HAP-1 (cell line): ENCODE results near the gene ZNF628.
A peak's percentile ranks its signal among the peaks of the same experiment; 100 is the strongest.
"Not testable (repeated sequence)": the region's sequence is repeated elsewhere in the genome, so short reads cannot be mapped to it uniquely, and the experiment has no call there.

Experiments
- DNase-seq, 2 experiments: peaks; one replicate each; pipeline ENCODE4 v3.0.0-alpha.2; 2016 to 2020; ENCODE audit warnings: low spot score in 2 of 2
- H3K27me3 ChIP-seq: fragments of 250-450 bp; sonication (Bioruptor Pico); 2 replicates; pipeline ENCODE4 v1.5.1; 2020; ENCODE audit warnings: low read depth, mild to moderate bottlenecking, moderate library complexity
- H3K36me3 ChIP-seq: fragments of 250-450 bp; sonication (Bioruptor Pico); replicated peaks from 2 replicates; pipeline ENCODE4 v1.5.1; 2020; ENCODE audit warnings: mild to moderate bottlenecking
- H3K4me1 ChIP-seq: fragments of 250-450 bp; sonication (Bioruptor Pico); 2 replicates; pipeline ENCODE4 v1.5.1; 2020; ENCODE audit warnings: mild to moderate bottlenecking
- H3K4me3 ChIP-seq: fragments of 250-450 bp; sonication (Bioruptor Pico); 2 replicates; pipeline ENCODE4 v1.5.1; 2020; ENCODE audit warnings: mild to moderate bottlenecking, moderate library complexity
- H3K9me3 ChIP-seq: fragments of 250-450 bp; sonication (Bioruptor Pico); 2 replicates; pipeline ENCODE4 v1.5.1; 2020; ENCODE audit warnings: mild to moderate bottlenecking, moderate library complexity
- in situ Hi-C: fragments of 300-500 bp; cut with MboI; formaldehyde crosslinking; loops from 3 replicates; pipeline ENCODE4 v1.14.3; 2020; ENCODE audit warnings: low sequenced_read_pairs, inconsistent platforms, mixed read lengths

The ZNF628 gene

DNA sequence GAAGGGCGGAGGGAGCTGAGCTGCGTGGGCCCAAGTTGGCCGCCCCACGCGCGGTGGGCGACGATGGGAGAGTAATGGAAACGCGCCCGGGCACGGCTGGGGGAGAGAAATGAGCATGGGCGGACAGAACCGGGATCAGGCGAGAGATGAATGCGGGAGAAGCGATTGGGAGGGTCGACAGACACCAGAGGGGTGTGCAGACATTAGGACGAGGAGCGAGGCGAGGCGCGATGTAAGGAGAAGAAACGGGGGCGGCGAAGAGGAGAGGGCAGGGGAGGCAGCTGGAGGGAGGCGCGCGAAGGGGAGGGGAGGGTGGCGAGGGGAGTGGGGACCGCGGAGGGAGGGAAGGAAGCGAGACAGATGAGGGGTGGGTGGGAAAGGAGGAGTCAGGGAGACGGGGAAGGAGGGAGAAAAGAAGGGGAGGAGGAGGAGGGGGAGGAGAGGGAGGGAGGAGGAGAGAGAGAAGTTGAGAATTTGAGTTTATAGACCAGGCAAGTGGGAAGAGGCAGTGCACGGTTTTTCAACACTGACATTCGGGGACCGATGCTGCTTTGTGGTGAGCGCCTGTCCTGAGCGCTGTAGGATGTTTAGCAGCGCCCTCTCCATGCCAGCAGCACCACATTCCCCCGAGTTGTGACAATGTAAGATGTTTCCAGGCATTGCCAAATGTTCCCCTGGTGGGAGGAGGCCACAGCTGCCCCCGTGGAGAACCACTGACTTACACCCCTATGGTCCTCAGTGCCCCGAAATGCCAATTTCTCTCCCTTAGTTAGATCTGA lies 33.2 kb upstream of the ZNF628 start, which contains the start of gene SHISA7:
Gene SHISA7 (minus strand): TSS at position 256 of the 779 bp plus-strand sequence. CDS start 437 bp downstream, outside the sequence.
- in situ Hi-C loops: no loop called here
- Histone ChIP-seq H3K27me3 (peaks cover 50% of the 10 kb centered on the region), H3K4me1 (no peaks in the 10 kb centered on the region), H3K4me3 (no peak within 1 kb of the TSS), H3K9me3 (no peaks in the 10 kb centered on the region), H3K36me3 (no peaks in the 10 kb centered on the region)
- DNase-seq: no peak

DNA sequence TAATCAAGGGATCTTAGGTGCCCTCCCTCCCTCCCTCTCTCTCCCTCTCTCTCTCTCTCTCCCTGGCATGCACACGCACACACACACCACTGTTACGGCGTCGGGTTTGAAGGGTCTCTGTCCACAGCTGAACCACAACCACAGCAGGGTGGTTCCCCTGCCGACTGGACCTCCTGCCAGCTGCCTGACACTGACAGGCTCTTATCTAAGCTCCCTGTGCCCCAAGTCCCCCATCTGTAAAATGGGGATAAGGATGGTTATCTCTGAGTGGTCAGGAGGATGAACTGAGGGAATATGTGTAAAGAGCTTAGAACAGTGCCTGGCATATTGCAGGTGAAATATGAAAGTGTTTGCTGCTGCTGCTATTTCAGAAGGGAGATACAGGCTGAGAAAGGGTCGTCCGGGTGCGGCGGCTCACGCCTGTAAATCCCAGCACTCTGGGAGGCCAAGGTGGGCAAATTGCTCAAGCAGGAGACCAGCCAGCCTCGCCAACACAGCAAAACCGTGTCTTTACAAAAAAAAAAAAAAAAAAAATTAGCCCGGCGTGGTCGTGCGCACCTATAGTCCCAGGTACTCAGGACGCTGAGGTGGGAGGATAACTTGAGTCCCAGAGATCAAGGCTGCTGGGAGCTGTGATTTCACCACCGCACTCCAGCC lies 32.5 kb upstream of the ZNF628 start:
- no peak for DNase-seq
- Histone ChIP-seq H3K4me1 (no peaks in the 10 kb centered on the region), H3K9me3 (no peaks in the 10 kb centered on the region), H3K36me3 (no peaks in the 10 kb centered on the region), H3K27me3 (peaks cover 50% of the 10 kb centered on the region), H3K4me3 (no peak overlapping the region)
- in situ Hi-C loops: no loop called here

DNA sequence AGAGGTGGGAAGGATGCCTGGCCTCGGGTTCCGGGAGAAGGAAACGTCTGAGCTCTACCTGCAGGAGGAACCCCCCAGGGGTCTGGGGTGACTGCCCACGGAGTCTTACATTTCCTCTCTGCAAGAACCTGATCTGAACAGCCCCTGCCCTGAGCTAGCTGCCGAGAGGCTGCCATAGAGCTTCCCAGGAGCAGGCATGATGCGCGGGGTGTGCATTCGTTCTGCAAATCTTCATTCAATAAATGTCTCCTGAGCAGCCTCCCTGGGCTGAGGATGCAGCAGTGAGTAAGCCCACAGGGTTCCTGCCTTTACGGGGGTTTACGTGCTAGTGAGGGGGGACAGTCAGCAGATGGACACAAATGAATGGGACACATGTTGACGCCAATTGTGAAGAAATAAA lies 31.8 kb upstream of the ZNF628 start:
- H3K4me1 ChIP-seq: no peaks in the 10 kb centered on the region
- in situ Hi-C loops: no loop called here
- no peaks in the 10 kb centered on the region for H3K9me3 ChIP-seq
- H3K27me3 ChIP-seq: peaks cover 56% of the 10 kb centered on the region
- no peak overlapping the region for H3K4me3 ChIP-seq
- H3K36me3 ChIP-seq: no peaks in the 10 kb centered on the region
- no peak for DNase-seq

DNA sequence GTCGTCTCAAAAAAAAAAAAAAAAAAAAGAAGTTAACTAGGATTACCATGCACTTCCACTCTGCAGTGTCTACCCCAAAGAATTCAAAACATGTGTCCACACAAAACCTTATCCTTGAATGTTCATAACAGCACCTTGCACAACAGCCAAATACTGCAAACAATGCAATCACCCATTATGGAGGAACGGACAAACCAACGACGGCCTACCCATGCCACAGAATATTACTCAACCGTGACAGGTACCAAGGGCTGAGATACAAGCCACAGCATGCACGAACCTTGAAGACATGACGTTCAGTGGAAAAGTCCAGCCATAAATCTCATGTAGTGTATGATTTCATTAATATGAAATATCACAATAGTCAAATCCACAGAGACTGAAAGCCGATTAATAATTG lies 30.4 kb upstream of the ZNF628 start:
- peaks cover 51% of the 10 kb centered on the region for H3K27me3 ChIP-seq

DNA sequence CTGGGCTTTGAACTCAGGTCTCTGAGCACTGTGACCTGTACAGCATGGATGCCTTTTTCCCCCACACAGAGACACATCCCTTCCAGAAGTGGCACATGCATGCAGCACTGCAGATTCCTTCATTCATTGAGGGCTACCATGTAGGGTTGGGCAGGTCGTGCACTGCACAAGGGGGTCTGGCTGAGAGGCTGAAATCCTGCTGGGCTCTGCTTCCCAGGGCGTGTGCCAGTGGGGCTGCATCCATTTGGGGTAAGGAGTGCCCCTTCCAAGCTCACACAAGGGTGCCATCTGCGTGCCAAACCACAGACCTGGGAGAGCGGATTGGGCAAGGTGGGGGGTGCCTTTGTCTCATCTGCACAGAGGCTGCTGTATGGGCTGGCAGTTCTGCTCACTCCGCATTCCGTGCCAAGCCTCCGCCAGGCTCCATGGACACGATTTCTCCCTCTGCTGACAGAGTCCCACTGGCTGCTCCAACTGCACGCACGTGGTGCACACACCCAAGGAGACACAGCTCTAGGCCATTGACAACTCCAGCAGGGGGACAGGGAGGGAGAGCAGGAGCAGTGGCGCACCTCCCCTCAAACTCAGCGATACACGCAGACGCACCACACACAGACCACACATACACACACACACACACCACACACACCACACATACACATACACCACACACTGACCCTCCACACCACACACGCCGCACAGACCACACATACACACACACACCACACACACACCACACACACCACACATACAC lies 28.8 kb upstream of the ZNF628 start:
- DNase-seq: peak; percentile 39 to 45
- H3K4me1 ChIP-seq: no peaks in the 10 kb centered on the region
- no peaks in the 10 kb centered on the region for H3K9me3 ChIP-seq
- no peak overlapping the region for H3K4me3 ChIP-seq
- peaks cover 52% of the 10 kb centered on the region for H3K27me3 ChIP-seq
- H3K36me3 ChIP-seq: no peaks in the 10 kb centered on the region
- in situ Hi-C loops: no loop called here

More for the DNA sequence above, 30.4 kb upstream of the ZNF628 start:
- DNase-seq: no peak
- Histone ChIP-seq H3K4me3 (no peak overlapping the region), H3K9me3 (no peaks in the 10 kb centered on the region), H3K4me1 (no peaks in the 10 kb centered on the region), H3K36me3 (no peaks in the 10 kb centered on the region)
- in situ Hi-C loops: no loop called here

DNA sequence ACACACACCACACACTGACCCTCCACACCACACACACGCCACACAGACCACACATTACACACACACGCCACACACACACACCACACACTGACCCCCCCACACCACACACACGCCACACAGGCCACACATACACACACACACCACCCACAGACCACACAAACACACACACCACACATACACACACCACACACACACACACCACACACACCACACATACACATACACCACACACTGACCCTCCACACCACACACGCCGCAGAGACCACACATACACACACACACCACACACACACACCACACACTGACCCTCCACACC lies 28.3 kb upstream of the ZNF628 start:
- peaks cover 50% of the 10 kb centered on the region for H3K27me3 ChIP-seq
- DNase-seq, H3K36me3 ChIP-seq, in situ Hi-C loops, H3K4me3 ChIP-seq, H3K4me1 ChIP-seq, H3K9me3 ChIP-seq: not testable (repeated sequence)

DNA sequence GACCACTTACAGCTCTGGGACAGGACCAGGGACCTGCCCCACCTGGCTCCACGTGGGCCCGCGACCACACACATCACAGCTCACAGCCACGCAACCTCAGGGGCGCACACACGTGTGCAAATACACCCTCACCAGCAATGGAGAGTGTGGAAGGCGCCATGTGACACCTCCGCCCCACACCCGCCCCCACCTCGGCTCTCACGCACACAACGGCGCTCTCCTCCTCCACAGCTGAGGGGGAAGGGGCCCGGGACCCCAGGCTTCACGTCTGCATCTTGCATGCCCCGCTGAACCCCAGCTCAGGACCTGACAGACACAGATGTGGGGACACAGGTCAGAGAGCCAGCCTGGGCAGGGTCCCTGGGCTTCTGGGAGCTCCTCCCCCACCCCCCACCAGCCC lies 26.9 kb upstream of the ZNF628 start:
- Histone ChIP-seq H3K27me3 (peaks cover 38% of the 10 kb centered on the region), H3K36me3 (peaks cover 3% of the 10 kb centered on the region; the same call in 1 of the 2 replicates), H3K9me3 (no peaks in the 10 kb centered on the region), H3K4me3 (no peak overlapping the region), H3K4me1 (no peaks in the 10 kb centered on the region)
- in situ Hi-C loops: no loop called here
- no peak for DNase-seq

DNA sequence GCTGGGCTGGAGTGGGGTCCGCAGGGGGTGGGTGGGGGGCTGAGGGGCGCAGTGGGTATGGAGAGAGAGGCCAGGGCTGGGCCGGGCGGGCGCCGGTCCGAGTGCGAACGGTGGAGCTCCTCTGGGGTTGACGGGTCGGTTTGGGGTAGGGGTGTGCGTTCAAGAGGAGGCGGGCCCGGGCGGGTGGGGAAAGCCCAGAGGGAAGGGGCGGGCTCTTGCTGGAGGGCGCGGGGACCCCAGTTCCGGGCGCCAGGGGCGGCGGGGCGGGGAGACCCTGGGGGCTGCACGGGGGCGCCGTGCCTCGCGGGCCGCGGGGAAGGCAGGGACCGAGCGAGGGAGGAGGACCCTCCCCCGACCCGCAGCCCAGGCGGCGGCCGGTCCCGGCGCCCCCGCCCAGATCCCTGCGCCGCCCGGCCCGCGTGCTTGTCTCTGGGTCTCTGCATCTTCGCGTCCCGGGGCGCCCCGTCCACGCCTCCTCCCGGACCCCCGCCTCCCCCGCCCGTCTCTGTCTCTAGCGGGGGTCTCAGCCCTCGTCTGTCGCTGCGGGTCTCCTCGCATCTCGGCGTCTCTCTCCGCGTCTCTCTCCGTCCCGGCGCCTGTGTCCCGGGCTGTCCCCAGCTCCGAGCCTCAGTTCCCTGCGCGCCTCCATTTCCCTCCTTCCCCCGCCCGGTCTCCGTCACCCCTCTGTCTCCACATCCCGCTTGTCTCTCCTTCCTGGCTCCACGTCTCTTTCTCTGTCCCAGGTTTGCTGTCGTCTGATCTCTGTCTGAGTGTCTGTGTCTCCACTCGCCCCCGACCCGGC lies 25.1 kb upstream of the ZNF628 start:
- H3K36me3 ChIP-seq: peaks cover 8% of the 10 kb centered on the region; the same call in 1 of the 2 replicates
- DNase-seq: peak in 1 of 2 experiments; percentile 45
- no peaks in the 10 kb centered on the region for H3K4me1 ChIP-seq
- H3K27me3 ChIP-seq: peaks cover 26% of the 10 kb centered on the region
- H3K9me3 ChIP-seq: no peaks in the 10 kb centered on the region
- H3K4me3 ChIP-seq: peak overlapping the region; percentile 24
- in situ Hi-C loops: no loop called here

DNA sequence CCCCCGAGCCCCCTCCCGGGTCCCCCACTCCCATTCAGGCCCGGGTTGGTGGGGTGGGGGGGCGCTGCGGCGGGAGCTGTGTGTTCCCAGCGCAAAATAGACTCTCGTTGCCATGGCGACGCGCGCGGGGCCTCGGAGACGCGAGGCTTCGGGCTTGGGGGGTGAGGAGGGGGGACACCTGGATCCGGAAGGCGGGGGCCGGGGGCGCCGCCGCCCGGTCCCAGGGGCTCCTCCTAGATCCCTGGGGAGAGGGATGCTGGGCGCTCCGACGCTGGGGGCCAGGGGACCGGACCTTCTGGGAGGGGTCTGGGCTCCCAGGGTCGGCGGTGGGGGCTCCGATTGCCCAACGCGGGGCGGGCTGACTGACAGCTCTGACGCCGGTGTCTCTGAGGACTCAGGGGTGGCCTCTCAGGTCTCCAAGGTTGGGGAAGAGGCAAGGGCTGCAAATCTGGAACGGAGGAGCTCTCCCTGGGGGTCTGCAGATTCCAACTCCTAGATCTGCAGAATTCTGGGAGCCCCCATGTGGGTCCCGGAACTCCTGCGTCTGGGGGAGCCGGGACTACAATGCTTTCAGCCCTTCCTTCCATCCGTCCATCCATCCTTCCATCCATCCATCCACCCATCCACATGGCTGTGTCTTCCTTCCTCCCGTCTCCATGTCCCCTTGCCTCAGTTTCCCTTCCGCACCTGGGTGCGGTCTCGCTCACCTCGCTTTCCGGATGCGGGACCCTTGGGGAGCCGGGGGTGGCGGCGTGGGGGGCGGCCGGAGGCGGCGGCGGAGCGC lies 24.3 kb upstream of the ZNF628 start:
- Histone ChIP-seq H3K36me3 (peaks cover 8% of the 10 kb centered on the region; the same call in 1 of the 2 replicates), H3K4me1 (no peaks in the 10 kb centered on the region), H3K4me3 (peak overlapping the region; percentile 24; the same call in 1 of the 2 replicates), H3K27me3 (peaks cover 21% of the 10 kb centered on the region), H3K9me3 (no peaks in the 10 kb centered on the region)
- in situ Hi-C loops: no loop called here
- DNase-seq: peak in 1 of 2 experiments; percentile 53

DNA sequence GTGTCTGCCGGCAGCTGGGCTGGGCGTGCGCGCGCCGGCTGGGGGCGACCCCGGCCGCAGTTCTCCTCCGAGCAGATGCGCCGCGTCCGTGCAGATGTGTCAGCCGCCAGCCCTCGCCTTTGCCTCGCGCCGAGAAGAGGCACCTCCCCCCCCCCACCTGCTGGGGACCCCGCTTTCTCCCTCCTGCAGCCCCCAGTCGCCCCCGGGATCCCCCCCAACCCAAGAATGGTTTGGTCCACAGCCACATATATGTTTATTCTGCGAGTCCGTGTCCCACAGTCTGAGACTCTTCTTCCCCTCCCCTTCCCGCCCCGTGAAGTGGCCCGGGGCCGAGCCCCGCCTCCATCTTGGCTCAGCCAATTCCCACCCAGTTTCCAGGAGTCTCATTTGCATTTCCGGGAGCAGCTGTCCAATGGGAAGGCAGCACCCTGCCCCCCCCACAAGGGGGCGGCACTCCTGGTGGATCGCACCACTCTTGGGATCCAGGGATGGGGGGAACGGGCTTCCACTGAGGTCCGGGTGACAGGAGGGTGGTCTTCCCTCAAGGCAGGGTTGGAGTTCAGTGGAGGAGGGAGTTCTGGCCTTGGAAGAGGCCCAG lies 23.6 kb upstream of the ZNF628 start:
- Histone ChIP-seq H3K4me3 (no peak overlapping the region), H3K27me3 (peaks cover 19% of the 10 kb centered on the region), H3K9me3 (no peaks in the 10 kb centered on the region), H3K4me1 (no peaks in the 10 kb centered on the region; the same call in 1 of the 2 replicates), H3K36me3 (peaks cover 8% of the 10 kb centered on the region; the same call in 1 of the 2 replicates)
- DNase-seq: peak; percentile 54 to 84
- in situ Hi-C loops: no loop called here

DNA sequence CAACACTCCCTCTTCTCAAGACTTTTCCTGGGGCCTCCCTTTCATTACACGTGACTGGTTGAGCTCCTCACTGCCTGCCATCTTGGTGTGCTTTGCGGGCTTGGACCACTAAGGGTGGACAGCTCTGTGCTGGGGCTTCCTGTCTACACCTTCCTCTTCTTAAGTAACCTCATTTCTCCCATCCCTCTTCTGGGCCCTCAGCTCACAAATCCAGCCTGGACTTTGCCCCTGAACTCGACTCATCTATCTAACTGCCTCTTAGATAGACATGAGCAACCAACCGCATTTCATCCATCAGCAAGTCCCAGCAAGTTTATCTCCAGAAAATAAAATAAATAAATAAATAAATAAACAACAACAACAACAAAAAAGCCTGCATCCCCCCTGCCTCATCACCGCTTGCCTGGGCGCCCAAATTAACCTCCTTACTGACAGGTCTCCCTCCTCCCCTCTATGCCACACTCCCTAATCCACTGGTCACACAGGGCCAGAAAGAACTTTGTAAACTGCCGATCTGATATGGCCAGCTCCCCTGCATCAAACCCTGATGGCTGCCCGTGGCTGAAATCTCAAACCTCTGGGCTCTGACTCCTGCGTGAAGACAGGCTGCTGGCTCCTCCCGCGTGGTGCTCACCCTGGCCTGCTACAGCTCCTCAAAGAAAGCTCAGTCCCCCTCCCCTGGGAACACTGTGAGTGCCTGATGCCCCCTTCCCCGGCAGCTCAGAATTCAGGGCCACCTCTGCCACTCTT lies 22.7 kb upstream of the ZNF628 start:
- Histone ChIP-seq H3K27me3 (peaks cover 19% of the 10 kb centered on the region), H3K4me3 (no peak overlapping the region), H3K9me3 (no peaks in the 10 kb centered on the region), H3K36me3 (peaks cover 8% of the 10 kb centered on the region; the same call in 1 of the 2 replicates), H3K4me1 (peaks cover 3% of the 10 kb centered on the region)
- in situ Hi-C loops: no loop called here
- no peak for DNase-seq

DNA sequence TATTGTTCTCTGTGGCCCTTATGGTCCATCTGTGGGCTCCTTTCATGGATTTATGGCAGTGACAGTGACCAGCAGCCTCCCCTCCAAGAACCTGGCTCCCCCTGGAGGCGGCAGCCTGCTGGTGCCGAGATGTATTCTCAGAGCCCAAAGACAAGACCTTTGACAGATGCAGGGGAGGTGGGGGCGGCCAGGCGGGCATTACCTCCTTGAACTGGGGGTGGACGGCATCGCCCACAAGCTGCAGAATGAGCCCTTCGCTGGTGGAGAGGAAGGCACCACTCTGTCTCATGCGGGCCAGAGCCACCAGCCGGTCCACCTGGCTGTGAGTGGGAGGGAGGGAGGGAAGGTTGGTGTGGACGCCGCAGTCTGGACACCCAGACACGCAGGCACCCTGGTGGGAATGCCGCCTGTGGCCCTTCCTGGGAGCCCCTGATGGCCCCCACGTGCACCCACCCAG lies 21.6 kb upstream of the ZNF628 start:
- Histone ChIP-seq H3K4me1 (peaks cover 14% of the 10 kb centered on the region), H3K4me3 (no peak overlapping the region), H3K9me3 (no peaks in the 10 kb centered on the region), H3K36me3 (peaks cover 8% of the 10 kb centered on the region; the same call in 1 of the 2 replicates), H3K27me3 (peaks cover 12% of the 10 kb centered on the region)
- DNase-seq: peak in 1 of 2 experiments; percentile 71
- in situ Hi-C loops: no loop called here
